ENCODE results near the gene TNIK. TPM values are rescaled to one million over a fixed set of nuclear protein-coding genes. Genes with fewer than 3 reads are reported as not detected.

Gene TNIK
- total and polyA plus RNA-seq, 10 of the 15 experiments (the other 5 are each of a cell fraction or from before 2014, with no cell fraction given) = 13.9 to 74.3 (median 48.2) TPM

DNA sequence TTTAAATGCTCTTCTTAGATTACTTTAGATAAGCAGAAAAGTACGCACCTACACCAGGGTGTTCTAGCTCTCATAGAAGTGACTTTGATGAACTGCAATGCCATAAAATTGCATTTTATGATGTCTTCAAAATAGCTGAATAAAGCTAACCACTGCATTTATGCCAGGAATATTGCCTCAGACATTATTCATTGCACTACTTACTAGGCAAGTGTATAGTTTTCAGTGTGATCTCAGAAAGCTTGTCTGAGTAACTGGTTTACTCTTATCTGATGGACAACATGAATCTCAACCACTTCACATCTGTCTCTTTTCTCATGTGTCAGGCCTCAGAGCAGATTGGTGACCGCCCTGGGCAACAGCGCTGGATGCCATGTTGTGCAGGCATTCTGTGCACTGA is 314.4 kb downstream of the TNIK start:
- Histone ChIP-seq H3K36me3 (ENCODE audit: control insufficient read depth in 2 of 2, insufficient read depth in 2 of 2, low read length in 1 of 2) (peaks cover 8 to 42% of the 10 kb centered on the region in 2 experiments), H3K9ac (ENCODE audit: control insufficient read depth, insufficient read depth, low read length) (no peak overlapping the region), H3K4me3 (no peak overlapping the region), H3K27ac (ENCODE audit: control insufficient read depth, insufficient read depth) (no peak overlapping the region), H3K27me3 (replicated peaks in 1 of 2; ENCODE audit: control insufficient read depth in 2 of 2, insufficient read depth in 2 of 2, low read length in 1 of 2) (no peaks in the 10 kb centered on the region), H3K4me2 (ENCODE audit: control insufficient read depth, insufficient read depth) (no peak overlapping the region), H4K20me1 (ENCODE audit: control insufficient read depth, insufficient read depth) (no peaks in the 10 kb centered on the region), H2AFZ (ENCODE audit: control insufficient read depth, low read depth, low read length) (no peak overlapping the region), H3K9me3 (replicated peaks; ENCODE audit: control insufficient read depth, insufficient read depth, low read length) (no peaks in the 10 kb centered on the region), H3K79me2 (ENCODE audit: control insufficient read depth, insufficient read depth, low read length) (no peaks in the 10 kb centered on the region), H3K4me1 (ENCODE audit: control insufficient read depth, insufficient read depth, low read length) (no peaks in the 10 kb centered on the region)
- FAIRE-seq = no peak
- SMC1A ChIA-PET (ENCODE audit: uncharacterized antibody, unreplicated experiment) = no interaction called here
- in situ Hi-C loops (cut with MboI) (no loop called here), intact Hi-C loops (cut with micrococcal nuclease; ENCODE audit: unreplicated experiment) (no loop called here)
- 96% methylated on average over 3 of the region's 3 CpGs for WGBS (ENCODE audit: insufficient coverage, insufficient replicate concordance, low lambda C conversion rate, missing lambda C conversion rate)
- CTCF ChIA-PET = interaction anchor here (0.9 kb wide), 1 partner anchor 13 kb away, joined by 3 read pairs; no protein-coding TSS in a partner anchor
- POLR2A ChIA-PET = no interaction called here
- DNase-seq (ENCODE audit: low read depth, low spot score) = no peak
- no peak for TF ChIP-seq SMC3 (IDR thresholded peaks at IDR 0.05; ENCODE audit: borderline replicate concordance, low read length)
- TF ChIP-seq RFX5 (IDR thresholded peaks at IDR 0.05; ENCODE audit: low read depth, low read length) = no peak
- RAD21 ChIA-PET (ENCODE audit: unreplicated experiment) = interaction anchor here (1.2 kb wide), 1 partner anchor 184 kb away, joined by 3 read pairs; no protein-coding TSS in a partner anchor
- BruUV-seq (replicated peaks) = no TSS peak
- no peak for ATAC-seq

DNA sequence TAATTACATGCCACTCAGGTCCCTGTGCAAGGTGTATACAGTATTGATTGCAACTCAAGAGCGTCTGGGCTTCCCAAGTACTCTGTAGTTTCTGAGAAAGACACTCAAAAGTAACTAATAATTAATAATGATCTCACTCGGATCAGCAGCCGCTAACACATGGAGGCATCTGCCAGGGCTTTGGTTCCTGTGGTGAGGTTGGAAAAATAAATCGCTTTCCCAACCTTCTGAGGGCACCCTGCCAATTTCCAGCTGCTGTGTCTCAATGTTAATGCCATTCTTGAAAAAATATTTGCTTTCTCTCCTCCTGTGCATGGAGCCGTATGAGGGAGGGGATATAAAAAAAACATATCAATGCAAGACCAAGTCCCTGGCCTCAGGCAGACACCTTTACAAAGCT is 317.2 kb downstream of the TNIK start:
- ChIA-PET SMC1A (ENCODE audit: uncharacterized antibody, unreplicated experiment) (interaction anchor here (0.6 to 1.6 kb wide), 2 partner anchors 9 to 919 kb away, joined by 3 read pairs; no protein-coding TSS in a partner anchor), RAD21 (ENCODE audit: unreplicated experiment) (interaction anchor here (0.6 kb wide), 1 partner anchor 39 kb away, joined by 3 read pairs; no protein-coding TSS in a partner anchor), POLR2A (no interaction called here), CTCF (interaction anchor here (0.8 kb wide), 1 partner anchor 20 kb away, joined by 3 read pairs; no protein-coding TSS in a partner anchor)
- ATAC-seq (no peak), DNase-seq (ENCODE audit: low read depth, low spot score) (no peak), FAIRE-seq (no peak)
- no TSS peak for BruUV-seq (replicated peaks)
- no peak for TF ChIP-seq YY1 (IDR thresholded peaks at IDR 0.05; ENCODE audit: low read depth, low read length)
- TF ChIP-seq, protein P1, sequence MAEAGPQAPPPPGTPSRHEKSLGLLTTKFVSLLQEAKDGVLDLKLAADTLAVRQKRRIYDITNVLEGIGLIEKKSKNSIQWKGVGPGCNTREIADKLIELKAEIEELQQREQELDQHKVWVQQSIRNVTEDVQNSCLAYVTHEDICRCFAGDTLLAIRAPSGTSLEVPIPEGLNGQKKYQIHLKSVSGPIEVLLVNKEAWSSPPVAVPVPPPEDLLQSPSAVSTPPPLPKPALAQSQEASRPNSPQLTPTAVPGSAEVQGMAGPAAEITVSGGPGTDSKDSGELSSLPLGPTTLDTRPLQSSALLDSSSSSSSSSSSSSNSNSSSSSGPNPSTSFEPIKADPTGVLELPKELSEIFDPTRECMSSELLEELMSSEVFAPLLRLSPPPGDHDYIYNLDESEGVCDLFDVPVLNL (IDR thresholded peaks at IDR 0.05; ENCODE audit: low read depth, low read length) = no peak
- TF ChIP-seq, protein P2, sequence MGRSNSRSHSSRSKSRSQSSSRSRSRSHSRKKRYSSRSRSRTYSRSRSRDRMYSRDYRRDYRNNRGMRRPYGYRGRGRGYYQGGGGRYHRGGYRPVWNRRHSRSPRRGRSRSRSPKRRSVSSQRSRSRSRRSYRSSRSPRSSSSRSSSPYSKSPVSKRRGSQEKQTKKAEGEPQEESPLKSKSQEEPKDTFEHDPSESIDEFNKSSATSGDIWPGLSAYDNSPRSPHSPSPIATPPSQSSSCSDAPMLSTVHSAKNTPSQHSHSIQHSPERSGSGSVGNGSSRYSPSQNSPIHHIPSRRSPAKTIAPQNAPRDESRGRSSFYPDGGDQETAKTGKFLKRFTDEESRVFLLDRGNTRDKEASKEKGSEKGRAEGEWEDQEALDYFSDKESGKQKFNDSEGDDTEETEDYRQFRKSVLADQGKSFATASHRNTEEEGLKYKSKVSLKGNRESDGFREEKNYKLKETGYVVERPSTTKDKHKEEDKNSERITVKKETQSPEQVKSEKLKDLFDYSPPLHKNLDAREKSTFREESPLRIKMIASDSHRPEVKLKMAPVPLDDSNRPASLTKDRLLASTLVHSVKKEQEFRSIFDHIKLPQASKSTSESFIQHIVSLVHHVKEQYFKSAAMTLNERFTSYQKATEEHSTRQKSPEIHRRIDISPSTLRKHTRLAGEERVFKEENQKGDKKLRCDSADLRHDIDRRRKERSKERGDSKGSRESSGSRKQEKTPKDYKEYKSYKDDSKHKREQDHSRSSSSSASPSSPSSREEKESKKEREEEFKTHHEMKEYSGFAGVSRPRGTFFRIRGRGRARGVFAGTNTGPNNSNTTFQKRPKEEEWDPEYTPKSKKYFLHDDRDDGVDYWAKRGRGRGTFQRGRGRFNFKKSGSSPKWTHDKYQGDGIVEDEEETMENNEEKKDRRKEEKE (IDR thresholded peaks at IDR 0.05) = no peak
- TF ChIP-seq, protein P3, sequence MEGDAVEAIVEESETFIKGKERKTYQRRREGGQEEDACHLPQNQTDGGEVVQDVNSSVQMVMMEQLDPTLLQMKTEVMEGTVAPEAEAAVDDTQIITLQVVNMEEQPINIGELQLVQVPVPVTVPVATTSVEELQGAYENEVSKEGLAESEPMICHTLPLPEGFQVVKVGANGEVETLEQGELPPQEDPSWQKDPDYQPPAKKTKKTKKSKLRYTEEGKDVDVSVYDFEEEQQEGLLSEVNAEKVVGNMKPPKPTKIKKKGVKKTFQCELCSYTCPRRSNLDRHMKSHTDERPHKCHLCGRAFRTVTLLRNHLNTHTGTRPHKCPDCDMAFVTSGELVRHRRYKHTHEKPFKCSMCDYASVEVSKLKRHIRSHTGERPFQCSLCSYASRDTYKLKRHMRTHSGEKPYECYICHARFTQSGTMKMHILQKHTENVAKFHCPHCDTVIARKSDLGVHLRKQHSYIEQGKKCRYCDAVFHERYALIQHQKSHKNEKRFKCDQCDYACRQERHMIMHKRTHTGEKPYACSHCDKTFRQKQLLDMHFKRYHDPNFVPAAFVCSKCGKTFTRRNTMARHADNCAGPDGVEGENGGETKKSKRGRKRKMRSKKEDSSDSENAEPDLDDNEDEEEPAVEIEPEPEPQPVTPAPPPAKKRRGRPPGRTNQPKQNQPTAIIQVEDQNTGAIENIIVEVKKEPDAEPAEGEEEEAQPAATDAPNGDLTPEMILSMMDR (IDR thresholded peaks at IDR 0.05 in 2 of 3, conservative IDR thresholded peaks at IDR 0.05 in 1 of 3; ENCODE audit: control insufficient read depth in 2 of 3, extremely low read depth in 1 of 3, insufficient read depth in 1 of 3, low read depth in 3 of 3, low read length in 3 of 3) = no peak
- no peak for TF ChIP-seq SUZ12 (IDR thresholded peaks at IDR 0.05; ENCODE audit: unreplicated experiment)
- TF ChIP-seq IRF4 (IDR thresholded peaks at IDR 0.05; ENCODE audit: low read depth, low read length) = no peak
- Histone ChIP-seq H2AFZ (ENCODE audit: control insufficient read depth, low read depth, low read length) (no peak overlapping the region), H4K20me1 (ENCODE audit: control insufficient read depth, insufficient read depth) (no peaks in the 10 kb centered on the region), H3K9me3 (replicated peaks; ENCODE audit: control insufficient read depth, insufficient read depth, low read length) (no peaks in the 10 kb centered on the region), H3K79me2 (ENCODE audit: control insufficient read depth, insufficient read depth, low read length) (no peaks in the 10 kb centered on the region), H3K4me1 (ENCODE audit: control insufficient read depth, insufficient read depth, low read length) (no peaks in the 10 kb centered on the region), H3K4me2 (ENCODE audit: control insufficient read depth, insufficient read depth) (no peak overlapping the region), H3K27me3 (replicated peaks in 1 of 2; ENCODE audit: control insufficient read depth in 2 of 2, insufficient read depth in 2 of 2, low read length in 1 of 2) (no peaks in the 10 kb centered on the region), H3K9ac (ENCODE audit: control insufficient read depth, insufficient read depth, low read length) (no peak overlapping the region), H3K27ac (ENCODE audit: control insufficient read depth, insufficient read depth) (no peak overlapping the region), H3K4me3 (no peak overlapping the region), H3K36me3 (ENCODE audit: control insufficient read depth in 2 of 2, insufficient read depth in 2 of 2, low read length in 1 of 2) (peaks cover 11 to 30% of the 10 kb centered on the region in 2 experiments)
- in situ Hi-C loops (cut with MboI) (no loop called here), intact Hi-C loops (cut with micrococcal nuclease; ENCODE audit: unreplicated experiment) (no loop called here)
- 98% methylated on average over 5 of the region's 5 CpGs for WGBS (ENCODE audit: insufficient coverage, insufficient replicate concordance, low lambda C conversion rate, missing lambda C conversion rate)

All from GM12878 (cell line).